GM12878 (cell line): ENCODE data around the gene PYGO2. TPM values are rescaled to one million over a fixed set of nuclear protein-coding genes. Genes with fewer than 3 reads are reported as not detected.

Experiments
- ATAC-seq: fragments of 200-7000 bp; cut with Tn5 transposase; 3 replicates; pipeline ENCODE4 v1.9.1; 2020; ENCODE audit warnings: mild to moderate bottlenecking, moderate library complexity
- BruUV-seq: library from RNA; stranded (reverse); fragments of 400-500 nt; replicated peaks from 2 replicates; lab custom pipeline; 2021; lab: Mats Ljungman, UMichigan
- CTCF ChIA-PET: fragments of 300-600 bp; sonication (Branson Sonifier 250); formaldehyde crosslinking; extraction: SDS; loops from one replicate; lab custom pipeline; 2021; ENCODE audit warnings: inconsistent platforms; lab: Yijun Ruan, JAX
- POLR2A ChIA-PET: fragments of 350-600 bp; formaldehyde crosslinking; extraction: SDS; loops from one replicate; lab custom pipeline; 2021; ENCODE audit warnings: inconsistent platforms; lab: Charles Lee
- RAD21 ChIA-PET: fragments of 300-600 bp; sonication (Branson Sonifier 250); formaldehyde crosslinking; loops from one replicate; lab custom pipeline; 2023; ENCODE audit warnings: antibody characterized with exemption; ENCODE audit not compliant: unreplicated experiment; lab: Charles Lee
- SMC1A ChIA-PET: fragments of 300-600 bp; sonication (Branson Sonifier 250); formaldehyde crosslinking; loops from one replicate; lab custom pipeline; 2023; ENCODE audit not compliant: unreplicated experiment, uncharacterized antibody; lab: Charles Lee
- DNase-seq: peaks from one replicate; pipeline ENCODE4 v3.0.0-alpha.2; 2011; ENCODE audit warnings: low read depth, low spot score
- FAIRE-seq: peaks from 3 replicates; lab custom pipeline; 2011; peaks lifted over from hg19 to GRCh38; lab: Jason Lieb, UNC
- H2AFZ ChIP-seq: 2 replicates; pipeline ENCODE4 v1.6.0; 2011; ENCODE audit warnings: low read depth, low read length, control low read depth; ENCODE audit not compliant: control insufficient read depth
- H3K27ac ChIP-seq: 2 replicates; pipeline ENCODE4 v1.5.1; 2011; ENCODE audit warnings: control low read depth; ENCODE audit not compliant: control insufficient read depth, insufficient read depth
- H3K27me3 ChIP-seq, 2 experiments: replicated peaks in 1 of 2; 2 replicates each; pipeline versions ENCODE4 v1.6.0 to v1.6.1; 2011; ENCODE audit warnings: low read length in 1 of 2; ENCODE audit not compliant: control insufficient read depth in 2 of 2, insufficient read depth in 2 of 2
- H3K36me3 ChIP-seq, 2 experiments: 2 replicates each; pipeline ENCODE4 v1.5.1; 2011; ENCODE audit warnings: low read length in 1 of 2; ENCODE audit not compliant: control insufficient read depth in 2 of 2, insufficient read depth in 2 of 2
- H3K4me1 ChIP-seq: 2 replicates; pipeline ENCODE4 v1.6.1; 2011; ENCODE audit warnings: mild to moderate bottlenecking, low read length, moderate library complexity, mixed read lengths; ENCODE audit not compliant: control insufficient read depth, insufficient read depth
- H3K4me2 ChIP-seq: 2 replicates; pipeline ENCODE4 v1.6.0; 2011; ENCODE audit warnings: control low read depth; ENCODE audit not compliant: control insufficient read depth, insufficient read depth
- H3K4me3 ChIP-seq: fragments of 200-600 bp; sonication (generic); 2 replicates; pipeline ENCODE4 v1.5.1; 2016
- H3K79me2 ChIP-seq: 2 replicates; pipeline ENCODE4 v1.6.0; 2011; ENCODE audit warnings: low read length; ENCODE audit not compliant: control insufficient read depth, insufficient read depth
- H3K9ac ChIP-seq: 2 replicates; pipeline ENCODE4 v1.8.0; 2011; ENCODE audit warnings: low read length, control low read depth, mixed read lengths; ENCODE audit not compliant: control insufficient read depth, insufficient read depth
- H3K9me3 ChIP-seq: replicated peaks from 3 replicates; pipeline ENCODE4 v1.5.1; 2011; ENCODE audit warnings: mild to moderate bottlenecking, low read length; ENCODE audit not compliant: control insufficient read depth, insufficient read depth
- H4K20me1 ChIP-seq: 2 replicates; pipeline ENCODE4 v1.6.0; 2011; ENCODE audit not compliant: control insufficient read depth, insufficient read depth
- ATF2 ChIP-seq: IDR thresholded peaks from 2 replicates; pipeline ENCODE4 v1.6.1; 2012; ENCODE audit warnings: low read length, inconsistent platforms
- CEBPB ChIP-seq, 2 experiments: fragments of 150-350 bp in 1 of 2; IDR thresholded peaks; 2 replicates each; pipeline ENCODE4 v1.6.1; 2012 to 2014; ENCODE audit warnings: low read depth in 2 of 2, low read length in 2 of 2, borderline replicate concordance in 1 of 2, inconsistent platforms in 1 of 2
- HSF1 ChIP-seq: fragments of 150-350 bp; IDR thresholded peaks from 2 replicates; pipeline ENCODE4 v1.6.1; 2014; ENCODE audit warnings: mild to moderate bottlenecking, low read depth, low read length
- IRF3 ChIP-seq: fragments of 450-650 bp; IDR thresholded peaks from 2 replicates; pipeline ENCODE4 v1.6.1; 2014; ENCODE audit warnings: mild to moderate bottlenecking
- MYC ChIP-seq: IDR thresholded peaks from 2 replicates; pipeline ENCODE4 v1.6.1; 2011; ENCODE audit warnings: mild to moderate bottlenecking, low read length, moderate library complexity, inconsistent platforms; ENCODE audit not compliant: insufficient read depth, insufficient replicate concordance, insufficient read length, severe bottlenecking
- RELA ChIP-seq: fragments of 450-650 bp; IDR thresholded peaks from 2 replicates; pipeline ENCODE4 v1.8.0; 2014; ENCODE audit warnings: borderline replicate concordance; ENCODE audit not compliant: partially characterized antibody
- SUPT20H ChIP-seq: IDR thresholded peaks from 2 replicates; pipeline ENCODE4 v1.6.1; 2011; ENCODE audit warnings: low read depth, mild to moderate bottlenecking, low read length, moderate library complexity, borderline replicate concordance; ENCODE audit not compliant: control insufficient read depth
- ZBTB4 ChIP-seq: fragments of 450-650 bp; formaldehyde crosslinking; IDR thresholded peaks from 2 replicates; pipeline ENCODE4 v1.4.0; 2022; ENCODE audit warnings: mild to moderate bottlenecking, moderate library complexity
- ZNF207 ChIP-seq: fragments of 450-650 bp; IDR thresholded peaks from 2 replicates; pipeline ENCODE4 v1.6.1; 2014; ENCODE audit warnings: antibody characterized with exemption, mild to moderate bottlenecking, borderline replicate concordance
- WGBS: methylation state at CpG from one replicate; pipeline ENCODE4 v1.1.6; 2016; ENCODE audit warnings: low lambda C conversion rate; ENCODE audit not compliant: insufficient replicate concordance, insufficient coverage; ENCODE audit errors: missing lambda C conversion rate; 5-methylcytosine and 5-hydroxymethylcytosine counted together
- in situ Hi-C: fragments of 300-500 bp; cut with MboI; formaldehyde crosslinking; loops from 9 replicates; pipeline ENCODE4 v1.14.3; 2018; ENCODE audit warnings: mixed read lengths
- intact Hi-C: fragments of 100-400 bp; cut with micrococcal nuclease; formaldehyde crosslinking; loops from one replicate; pipeline ENCODE4 v1.14.2; 2022; ENCODE audit not compliant: unreplicated experiment
- polyA plus RNA-seq, 11 experiments: library from polyadenylated mRNA; depleted of rRNA in 4 of 11; unstranded in 6 of 11; stranded (reverse) in 5 of 11; fragments of >200 nt; fragmentation: Nextera tagmentation in 4 of 11; fragmentation: Illumina TruSeq in 1 of 11; extraction: Ambion mirVana in 4 of 11; extraction: Trizol in 1 of 11; gene quantifications; 1 replicate in 1 of 11; 2 replicates in 10 of 11; pipeline versions ENCODE4 v1.2.1 to v1.2.3, GENCODE V29; 2011 to 2016; ENCODE audit warnings: inconsistent platforms in 2 of 11, missing spikeins in 2 of 11, low read depth in 1 of 11
- total RNA-seq, 4 experiments: library from RNA; depleted of rRNA in 3 of 4; stranded (reverse); fragments of >200 nt in 3 of 4; fragmentation: Illumina TruSeq in 1 of 4; extraction: Trizol in 1 of 4; gene quantifications; 2 replicates each; pipeline versions ENCODE4 v1.2.1 to v1.2.3, GENCODE V29; 2013 to 2021

The PYGO2 gene
- total and polyA plus RNA-seq, 10 of the 15 experiments (the other 5 are each of a cell fraction or from before 2014, with no cell fraction given), result 8.1 to 33.8 (median 23.5) TPM

GRCh38 chr1:155005076-155006011 lies 43.8 kb upstream of the PYGO2 start (continued):
- TF ChIP-seq SUPT20H (no peak), ZNF207 (no peak), RELA (no peak), HSF1 (no peak), CEBPB (IDR thresholded peaks at IDR 0.05; ENCODE audit: borderline replicate concordance in 1 of 2, low read depth in 2 of 2, low read length in 2 of 2) (no peak)
- TF ChIP-seq, all 136 proteins: peak for 0

- 1% methylated on average over 5 of the region's 5 CpGs for WGBS
- RAD21 ChIA-PET, result interaction anchor here (1.1 to 3.3 kb wide), 4 partner anchors 11 to 49 kb away, joined by 4 to 14 read pairs (median 4); partner anchors contain the start of gene PBXIP1
- TF ChIP-seq IRF3 (no peak), ZBTB4 (no peak), MYC (no peak), ATF2 (no peak)
Measured at GRCh38 chr1:155004352-155005075, 42.9 kb upstream of the PYGO2 start.

More at GRCh38 chr1:155004352-155005075, 42.9 kb upstream of the PYGO2 start:
- in situ Hi-C loops, result no loop called here
- H3K9ac ChIP-seq, result peak overlapping the region; percentile 85
- H3K79me2 ChIP-seq, result peaks cover 59% of the 10 kb centered on the region
- H3K9me3 ChIP-seq, result no peaks in the 10 kb centered on the region
- BruUV-seq, result TSS peak; percentile 56
- no peak for DNase-seq
- peak overlapping the region; percentile 98 for H3K4me2 ChIP-seq
- H3K4me1 ChIP-seq, result peaks cover 44% of the 10 kb centered on the region
- peak overlapping the region; percentile 91 for H3K27ac ChIP-seq
- SMC1A ChIA-PET, result interaction anchor here (0.6 to 1.4 kb wide), 6 partner anchors 8 to 825 kb away, joined by 3 to 4 read pairs (median 3); no protein-coding TSS in a partner anchor
- H3K27me3 ChIP-seq, result no peaks in the 10 kb centered on the region
- POLR2A ChIA-PET, result interaction anchor here (1.0 to 1.9 kb wide), 7 partner anchors 12 to 53 kb away, joined by 3 to 8 read pairs (median 4); partner anchors contain the start of genes FLAD1, PYGO2 and SHC1
- no peaks in the 10 kb centered on the region; a peak in 2 of 4 replicates for H3K36me3 ChIP-seq
- H2AFZ ChIP-seq, result 0 out of 2 replicates have a peak overlapping the region, but pooled peaks have one; percentile 43
- intact Hi-C loops, result loop anchor here (5.0 kb wide), 1 partner anchor 42 kb away; the partner anchor contains the start of gene PYGO2
- no peak for FAIRE-seq
- peak overlapping the region; percentile 99 for H3K4me3 ChIP-seq
- 0 out of 2 replicates have a peak, but pooled peaks cover 3% of the 10 kb centered on the region for H4K20me1 ChIP-seq
- no peak for ATAC-seq
- CTCF ChIA-PET, result interaction anchor here (0.6 to 2.1 kb wide), 6 partner anchors 8 to 60 kb away, joined by 3 to 18 read pairs (median 3); no protein-coding TSS in a partner anchor
